ENCODE measurements around the gene CCDC186.

CCDC186 gene

GRCh38 chr10:114183563-114183962, 9.6 kb upstream of the CCDC186 start:
- no peak overlapping the region for H2BK5ac ChIP-seq (ENCODE audit: low read depth, low read length, poor library complexity)
- no peak overlapping the region for H3K4me2 ChIP-seq (ENCODE audit: low read length)
- no peaks in the 10 kb centered on the region for H3K9me3 ChIP-seq (ENCODE audit: insufficient read depth, low read depth, low read length)
- H3K4me3 ChIP-seq (ENCODE audit: low read depth, low read length): no peak overlapping the region
- H2AFZ ChIP-seq (ENCODE audit: insufficient read depth, low read length, poor library complexity): no peak overlapping the region
- no peak overlapping the region for H3K14ac ChIP-seq (ENCODE audit: low read length)
- H3K4me1 ChIP-seq (ENCODE audit: control insufficient read depth in 1 of 2, insufficient read depth in 2 of 2, low read length in 2 of 2): peaks cover 0 to 4% of the 10 kb centered on the region in 2 experiments
- no peak overlapping the region for H2AK5ac ChIP-seq (ENCODE audit: low read length)
- H4K91ac ChIP-seq (ENCODE audit: low read depth, low read length): no peak overlapping the region
- no peak overlapping the region for H2BK12ac ChIP-seq (ENCODE audit: low read length)
- no peaks in the 10 kb centered on the region for H3K79me1 ChIP-seq (ENCODE audit: low read length)
- H4K12ac ChIP-seq (ENCODE audit: low read depth, low read length): no peak overlapping the region
- H3K27ac ChIP-seq (ENCODE audit: low read depth, low read length): no peak overlapping the region
- no peaks in the 10 kb centered on the region for H3K36me3 ChIP-seq (ENCODE audit: control insufficient read depth in 1 of 2, insufficient read depth in 2 of 2, low read length in 2 of 2)
- H3K79me2 ChIP-seq (ENCODE audit: control insufficient read depth, insufficient read depth, low read length, poor library complexity): no peaks in the 10 kb centered on the region
- no CpG with 5 or more reads among the region's 9 CpGs for WGBS (ENCODE audit: extremely low coverage, insufficient coverage, insufficient read length)
- no peaks in the 10 kb centered on the region for H3K27me3 ChIP-seq (ENCODE audit: insufficient read depth, low read length)
- H4K8ac ChIP-seq (ENCODE audit: low read depth, low read length): no peak overlapping the region
- H3K23ac ChIP-seq (ENCODE audit: low read length): no peak overlapping the region
- no peak for DNase-seq
- no peak overlapping the region for H2BK120ac ChIP-seq (ENCODE audit: insufficient read depth, low read length, poor library complexity)
- no peak overlapping the region for H3K4ac ChIP-seq (ENCODE audit: low read depth, low read length)
- H3K9ac ChIP-seq (ENCODE audit: low read length): no peak overlapping the region
- no peak overlapping the region for H3K18ac ChIP-seq (ENCODE audit: low read length)

DNA sequence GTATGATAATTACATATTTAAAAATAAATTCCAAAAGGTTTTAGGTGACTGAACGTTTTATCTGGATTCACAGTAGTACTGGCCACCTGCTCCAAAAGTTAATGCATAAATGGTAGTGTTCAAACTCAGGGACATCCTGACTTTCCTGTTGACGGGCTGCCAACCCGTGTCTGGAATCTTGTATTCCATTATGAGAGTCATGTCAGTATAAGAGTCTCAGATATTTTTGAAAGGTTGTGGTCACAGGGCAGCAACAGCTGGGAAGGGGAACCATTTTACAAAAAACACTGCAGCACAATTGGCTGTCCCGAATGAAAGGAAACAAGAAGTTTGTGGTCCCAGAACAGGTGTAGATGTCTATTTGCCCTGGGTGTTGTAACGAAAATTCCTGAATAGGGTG, 8.0 kb upstream of the CCDC186 start:
- no peak overlapping the region for H2AFZ ChIP-seq (ENCODE audit: insufficient read depth, low read length, poor library complexity)
- WGBS (ENCODE audit: extremely low coverage, insufficient coverage, insufficient read length): no CpG with 5 or more reads among the region's 5 CpGs
- H3K9me3 ChIP-seq (ENCODE audit: insufficient read depth, low read depth, low read length): no peaks in the 10 kb centered on the region
- DNase-seq: peak in 1 of 2 donors; percentile 53
- no peak overlapping the region for H4K91ac ChIP-seq (ENCODE audit: low read depth, low read length)
- H2BK5ac ChIP-seq (ENCODE audit: low read depth, low read length, poor library complexity): no peak overlapping the region
- no peak overlapping the region for H3K27ac ChIP-seq (ENCODE audit: low read depth, low read length)
- H4K8ac ChIP-seq (ENCODE audit: low read depth, low read length): no peak overlapping the region
- H3K4ac ChIP-seq (ENCODE audit: low read depth, low read length): no peak overlapping the region
- no peak overlapping the region for H3K9ac ChIP-seq (ENCODE audit: low read length)
- no peak overlapping the region for H3K4me3 ChIP-seq (ENCODE audit: low read depth, low read length)
- no peaks in the 10 kb centered on the region for H3K27me3 ChIP-seq (ENCODE audit: insufficient read depth, low read length)
- H2AK5ac ChIP-seq (ENCODE audit: low read length): no peak overlapping the region
- no peaks in the 10 kb centered on the region for H3K79me2 ChIP-seq (ENCODE audit: control insufficient read depth, insufficient read depth, low read length, poor library complexity)
- no peak overlapping the region for H2BK120ac ChIP-seq (ENCODE audit: insufficient read depth, low read length, poor library complexity)
- peaks cover 0 to 4% of the 10 kb centered on the region in 2 experiments for H3K4me1 ChIP-seq (ENCODE audit: control insufficient read depth in 1 of 2, insufficient read depth in 2 of 2, low read length in 2 of 2)
- no peak overlapping the region for H4K12ac ChIP-seq (ENCODE audit: low read depth, low read length)
- no peaks in the 10 kb centered on the region for H3K36me3 ChIP-seq (ENCODE audit: control insufficient read depth in 1 of 2, insufficient read depth in 2 of 2, low read length in 2 of 2)
- H3K4me2 ChIP-seq (ENCODE audit: low read length): no peak overlapping the region
- H3K18ac ChIP-seq (ENCODE audit: low read length): no peak overlapping the region
- H3K23ac ChIP-seq (ENCODE audit: low read length): no peak overlapping the region
- no peaks in the 10 kb centered on the region for H3K79me1 ChIP-seq (ENCODE audit: low read length)
- no peak overlapping the region for H3K14ac ChIP-seq (ENCODE audit: low read length)
- H2BK12ac ChIP-seq (ENCODE audit: low read length): no peak overlapping the region

DNA sequence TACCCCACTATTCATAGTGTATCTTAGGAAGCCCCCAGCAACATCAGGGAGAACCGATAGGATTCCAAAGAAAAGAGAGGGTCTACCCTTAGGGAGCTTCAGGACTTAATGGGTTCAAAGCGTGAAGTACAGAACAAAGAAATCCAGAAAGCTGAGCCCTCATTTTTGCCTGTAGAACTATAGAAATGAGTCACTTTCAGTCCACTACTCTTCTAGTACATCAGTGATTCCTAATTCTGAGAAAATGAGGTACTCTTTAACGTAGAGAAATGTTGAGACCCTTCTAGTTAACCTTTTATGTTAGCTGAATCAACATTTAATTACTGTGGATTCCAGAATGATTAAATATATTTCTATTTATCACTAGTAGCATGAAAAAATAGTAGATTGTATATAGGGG, 6.9 kb upstream of the CCDC186 start:
- Histone ChIP-seq H3K14ac (ENCODE audit: low read length) (no peak overlapping the region), H3K9me3 (ENCODE audit: insufficient read depth, low read depth, low read length) (no peaks in the 10 kb centered on the region), H3K4me2 (ENCODE audit: low read length) (no peak overlapping the region), H3K18ac (ENCODE audit: low read length) (no peak overlapping the region), H3K36me3 (ENCODE audit: control insufficient read depth in 1 of 2, insufficient read depth in 2 of 2, low read length in 2 of 2) (no peaks in the 10 kb centered on the region), H3K79me1 (ENCODE audit: low read length) (no peaks in the 10 kb centered on the region), H2AFZ (ENCODE audit: insufficient read depth, low read length, poor library complexity) (no peak overlapping the region), H3K4me3 (ENCODE audit: low read depth, low read length) (no peak overlapping the region), H3K79me2 (ENCODE audit: control insufficient read depth, insufficient read depth, low read length, poor library complexity) (no peaks in the 10 kb centered on the region), H2BK120ac (ENCODE audit: insufficient read depth, low read length, poor library complexity) (no peak overlapping the region), H2BK5ac (ENCODE audit: low read depth, low read length, poor library complexity) (no peak overlapping the region), H2BK12ac (ENCODE audit: low read length) (no peak overlapping the region), H3K9ac (ENCODE audit: low read length) (no peak overlapping the region), H3K27ac (ENCODE audit: low read depth, low read length) (no peak overlapping the region), H4K12ac (ENCODE audit: low read depth, low read length) (no peak overlapping the region), H3K27me3 (ENCODE audit: insufficient read depth, low read length) (no peaks in the 10 kb centered on the region), H2AK5ac (ENCODE audit: low read length) (no peak overlapping the region), H3K4me1 (ENCODE audit: control insufficient read depth in 1 of 2, insufficient read depth in 2 of 2, low read length in 2 of 2) (peaks cover 0 to 4% of the 10 kb centered on the region in 2 experiments), H3K4ac (ENCODE audit: low read depth, low read length) (no peak overlapping the region), H4K91ac (ENCODE audit: low read depth, low read length) (no peak overlapping the region), H4K8ac (ENCODE audit: low read depth, low read length) (no peak overlapping the region), H3K23ac (ENCODE audit: low read length) (no peak overlapping the region)
- no peak for DNase-seq
- no CpG with 5 or more reads among the region's 3 CpGs for WGBS (ENCODE audit: extremely low coverage, insufficient coverage, insufficient read length)

GRCh38 chr10:114179747-114180146, 5.7 kb upstream of the CCDC186 start:
- Histone ChIP-seq H4K91ac (ENCODE audit: low read depth, low read length) (no peak overlapping the region), H4K12ac (ENCODE audit: low read depth, low read length) (no peak overlapping the region), H2BK5ac (ENCODE audit: low read depth, low read length, poor library complexity) (no peak overlapping the region), H3K4me2 (ENCODE audit: low read length) (no peak overlapping the region), H3K9ac (ENCODE audit: low read length) (no peak overlapping the region), H2BK120ac (ENCODE audit: insufficient read depth, low read length, poor library complexity) (no peak overlapping the region), H3K23ac (ENCODE audit: low read length) (no peak overlapping the region), H3K9me3 (ENCODE audit: insufficient read depth, low read depth, low read length) (no peaks in the 10 kb centered on the region), H3K18ac (ENCODE audit: low read length) (no peak overlapping the region), H3K36me3 (ENCODE audit: control insufficient read depth in 1 of 2, insufficient read depth in 2 of 2, low read length in 2 of 2) (no peaks in the 10 kb centered on the region), H3K4me1 (ENCODE audit: control insufficient read depth in 1 of 2, insufficient read depth in 2 of 2, low read length in 2 of 2) (peaks cover 2 to 4% of the 10 kb centered on the region in 2 experiments), H2AK5ac (ENCODE audit: low read length) (no peak overlapping the region), H4K8ac (ENCODE audit: low read depth, low read length) (no peak overlapping the region), H2BK12ac (ENCODE audit: low read length) (no peak overlapping the region), H3K4ac (ENCODE audit: low read depth, low read length) (no peak overlapping the region), H3K79me2 (ENCODE audit: control insufficient read depth, insufficient read depth, low read length, poor library complexity) (no peaks in the 10 kb centered on the region), H3K4me3 (ENCODE audit: low read depth, low read length) (no peak overlapping the region), H3K27ac (ENCODE audit: low read depth, low read length) (no peak overlapping the region), H2AFZ (ENCODE audit: insufficient read depth, low read length, poor library complexity) (no peak overlapping the region), H3K27me3 (ENCODE audit: insufficient read depth, low read length) (no peaks in the 10 kb centered on the region), H3K79me1 (ENCODE audit: low read length) (no peaks in the 10 kb centered on the region), H3K14ac (ENCODE audit: low read length) (no peak overlapping the region)
- no peak for DNase-seq
- WGBS (ENCODE audit: extremely low coverage, insufficient coverage, insufficient read length): no CpG with 5 or more reads among the region's 8 CpGs
